Suprapubic skin (tissue), 3 donors: ENCODE results near the gene DGCR6L.
"Not testable (repeated sequence)": the region's sequence is repeated elsewhere in the genome, so short reads cannot be mapped to it uniquely, and the experiment has no call there.

Source experiments
- POLR2A ChIP-seq, 2 donors: fragments of 450-650 bp; IDR thresholded peaks; one replicate each; pipeline ENCODE4 v1.6.1; 2017; ENCODE audit warnings: antibody characterized with exemption in 2 of 2, mild to moderate bottlenecking in 2 of 2, moderate library complexity in 2 of 2
- TF ChIP-seq, protein P1 (sequence below), 2 donors: fragments of 200-600 bp in 1 of 2; fragments of 450-650 bp in 1 of 2; sonication (generic) in 1 of 2; IDR thresholded peaks; one replicate each; pipeline ENCODE4 v1.5.1; 2016 to 2019; ENCODE audit warnings: antibody characterized with exemption in 2 of 2, mild to moderate bottlenecking in 1 of 2, moderate library complexity in 1 of 2

DNA sequence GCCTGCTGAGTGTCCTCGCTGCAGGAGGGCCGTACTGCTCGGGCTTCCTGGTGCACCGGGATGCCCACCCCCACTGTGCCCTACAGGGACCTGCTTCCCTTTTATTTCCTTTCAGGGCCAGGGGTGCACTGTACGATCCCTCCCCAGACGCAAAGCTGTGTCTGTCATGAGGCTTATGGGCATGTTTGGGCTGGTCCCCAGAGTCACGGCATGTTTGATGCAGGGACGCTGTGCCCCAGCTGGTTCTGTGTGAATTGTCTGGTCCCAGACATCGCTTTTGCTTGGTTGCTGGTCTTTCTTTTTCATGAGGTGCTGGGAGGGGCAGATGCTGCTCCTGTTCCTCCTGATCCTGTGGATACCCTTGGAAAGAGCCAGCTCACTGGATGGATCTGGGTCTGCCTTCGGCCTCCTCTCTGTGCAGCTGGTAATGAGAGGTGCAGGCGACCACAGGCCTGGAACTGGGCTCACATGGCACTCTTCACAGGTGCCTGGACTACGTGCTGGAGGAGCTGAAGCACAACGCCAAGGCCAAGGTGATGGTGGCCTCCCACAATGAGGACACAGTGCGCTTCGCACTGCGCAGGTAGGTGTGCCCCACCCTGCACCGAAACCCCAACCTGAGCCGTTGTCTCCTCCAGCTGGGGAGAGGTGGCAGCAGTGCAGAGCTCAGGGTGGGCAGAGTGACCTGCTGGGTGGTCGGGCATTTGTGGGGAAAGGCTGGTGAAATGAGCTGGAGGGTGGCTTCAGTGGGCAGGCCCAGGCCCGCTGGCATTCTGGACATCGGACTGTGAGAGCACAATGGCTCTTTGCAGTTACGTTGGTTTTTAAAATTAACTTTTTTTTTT is 10.8 kb downstream of the DGCR6L start:
- TF ChIP-seq, protein P1, sequence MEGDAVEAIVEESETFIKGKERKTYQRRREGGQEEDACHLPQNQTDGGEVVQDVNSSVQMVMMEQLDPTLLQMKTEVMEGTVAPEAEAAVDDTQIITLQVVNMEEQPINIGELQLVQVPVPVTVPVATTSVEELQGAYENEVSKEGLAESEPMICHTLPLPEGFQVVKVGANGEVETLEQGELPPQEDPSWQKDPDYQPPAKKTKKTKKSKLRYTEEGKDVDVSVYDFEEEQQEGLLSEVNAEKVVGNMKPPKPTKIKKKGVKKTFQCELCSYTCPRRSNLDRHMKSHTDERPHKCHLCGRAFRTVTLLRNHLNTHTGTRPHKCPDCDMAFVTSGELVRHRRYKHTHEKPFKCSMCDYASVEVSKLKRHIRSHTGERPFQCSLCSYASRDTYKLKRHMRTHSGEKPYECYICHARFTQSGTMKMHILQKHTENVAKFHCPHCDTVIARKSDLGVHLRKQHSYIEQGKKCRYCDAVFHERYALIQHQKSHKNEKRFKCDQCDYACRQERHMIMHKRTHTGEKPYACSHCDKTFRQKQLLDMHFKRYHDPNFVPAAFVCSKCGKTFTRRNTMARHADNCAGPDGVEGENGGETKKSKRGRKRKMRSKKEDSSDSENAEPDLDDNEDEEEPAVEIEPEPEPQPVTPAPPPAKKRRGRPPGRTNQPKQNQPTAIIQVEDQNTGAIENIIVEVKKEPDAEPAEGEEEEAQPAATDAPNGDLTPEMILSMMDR (IDR thresholded peaks at IDR 0.05), result not testable (repeated sequence)
- not testable (repeated sequence) for TF ChIP-seq POLR2A (IDR thresholded peaks at IDR 0.05)
